GM23338 (cell line): ENCODE results near the gene TCF7L2. TPM values are rescaled to one million over a fixed set of nuclear protein-coding genes. Genes with fewer than 3 reads are reported as not detected.

Source experiments
- ATAC-seq: fragments of 200-7000 bp; cut with Tn5 transposase; 3 replicates; pipeline ENCODE4 v1.9.1; 2020
- DNase-seq: peaks from one replicate; pipeline ENCODE4 v3.0.0-alpha.2; 2015; ENCODE audit warnings: low spot score
- H2AFZ ChIP-seq: fragments of 200-600 bp; sonication (generic); 2 replicates; pipeline ENCODE4 v1.8.0; 2016; ENCODE audit warnings: antibody characterized with exemption, mild to moderate bottlenecking, moderate library complexity
- H3F3A ChIP-seq: fragments of 200-600 bp; sonication (generic); replicated peaks from 2 replicates; pipeline ENCODE4 v1.8.0; 2017; ENCODE audit warnings: antibody characterized with exemption, mixed run types, low read depth
- H3K27ac ChIP-seq: fragments of 200-600 bp; sonication (generic); 2 replicates; pipeline ENCODE4 v1.6.1; 2016; ENCODE audit warnings: low read depth
- H3K27me3 ChIP-seq: fragments of 200-600 bp; sonication (generic); 2 replicates; pipeline ENCODE4 v1.8.0; 2016; ENCODE audit warnings: mild to moderate bottlenecking, mixed run types, moderate library complexity; ENCODE audit not compliant: insufficient read depth
- H3K36me3 ChIP-seq: fragments of 200-600 bp; sonication (generic); 2 replicates; pipeline ENCODE4 v1.8.0; 2016; ENCODE audit warnings: mild to moderate bottlenecking; ENCODE audit not compliant: insufficient read depth
- H3K4me1 ChIP-seq: fragments of 200-600 bp; sonication (generic); 2 replicates; pipeline ENCODE4 v1.8.0; 2016; ENCODE audit warnings: mild to moderate bottlenecking, moderate library complexity; ENCODE audit not compliant: insufficient read depth
- H3K4me2 ChIP-seq: fragments of 200-600 bp; sonication (generic); 2 replicates; pipeline ENCODE4 v1.7.1; 2017; ENCODE audit warnings: mixed run types
- H3K4me3 ChIP-seq: fragments of 200-600 bp; sonication (generic); 2 replicates; pipeline ENCODE4 v1.6.1; 2016; ENCODE audit warnings: mixed run types
- H3K79me2 ChIP-seq: fragments of 200-600 bp; sonication (generic); replicated peaks from 2 replicates; pipeline ENCODE4 v1.8.0; 2017; ENCODE audit warnings: mild to moderate bottlenecking; ENCODE audit not compliant: insufficient read depth
- H3K9me2 ChIP-seq: fragments of 200-600 bp; sonication (generic); 2 replicates; pipeline ENCODE4 v1.8.0; 2017; ENCODE audit not compliant: insufficient read depth
- H4K20me1 ChIP-seq: fragments of 200-600 bp; sonication (generic); replicated peaks from 2 replicates; pipeline ENCODE4 v1.8.0; 2017; ENCODE audit warnings: mild to moderate bottlenecking; ENCODE audit not compliant: insufficient read depth
- H3K27ac Mint-ChIP-seq: 2 replicates; pipeline ENCODE4 v1.8.0; 2020; ENCODE audit warnings: inconsistent platforms, mild to moderate bottlenecking, moderate library complexity, mixed read lengths
- H3K27me3 Mint-ChIP-seq: 3 replicates; pipeline ENCODE4 v1.8.0; 2022; ENCODE audit warnings: low read depth, mild to moderate bottlenecking, moderate library complexity, mixed read lengths, inconsistent platforms; ENCODE audit not compliant: insufficient read depth, poor library complexity
- H3K36me3 Mint-ChIP-seq: 3 replicates; pipeline ENCODE4 v1.8.0; 2021; ENCODE audit warnings: low read depth, mild to moderate bottlenecking, inconsistent platforms, moderate library complexity, mixed read lengths
- H3K4me1 Mint-ChIP-seq: 3 replicates; pipeline ENCODE4 v1.8.0; 2020; ENCODE audit warnings: mild to moderate bottlenecking, inconsistent platforms, mixed read lengths
- H3K4me3 Mint-ChIP-seq: 3 replicates; pipeline ENCODE4 v1.8.0; 2021; ENCODE audit warnings: moderate library complexity, mild to moderate bottlenecking, inconsistent platforms, mixed read lengths
- H3K9me3 Mint-ChIP-seq: 3 replicates; pipeline ENCODE4 v1.8.0; 2020; ENCODE audit warnings: moderate library complexity, mild to moderate bottlenecking, inconsistent platforms, mixed read lengths
- CREB1 ChIP-seq: fragments of 250-450 bp; sonication (Bioruptor Pico); IDR thresholded peaks from 2 replicates; pipeline ENCODE4 v1.5.0; 2020; ENCODE audit warnings: low read depth, mild to moderate bottlenecking, moderate library complexity
- EZH2 ChIP-seq: fragments of 200-600 bp; sonication (generic); IDR thresholded peaks from one replicate; pipeline ENCODE4 v1.8.0; 2017; ENCODE audit warnings: antibody characterized with exemption, mild to moderate bottlenecking, low read depth; ENCODE audit not compliant: unreplicated experiment
- EZH2phosphoT487 ChIP-seq: fragments of 200-600 bp; sonication (generic); IDR thresholded peaks from one replicate; pipeline ENCODE4 v1.8.1; 2018; ENCODE audit warnings: antibody characterized with exemption; ENCODE audit not compliant: unreplicated experiment
- NANOG ChIP-seq: IDR thresholded peaks from 2 replicates; pipeline ENCODE4 v1.6.1; 2016; ENCODE audit warnings: antibody characterized with exemption, borderline replicate concordance
- POLR2AphosphoS5 ChIP-seq: IDR thresholded peaks from 2 replicates; pipeline ENCODE4 v1.6.1; 2016; ENCODE audit warnings: antibody characterized with exemption, low read depth
- STAT1 ChIP-seq: IDR thresholded peaks from one replicate; pipeline ENCODE4 v1.6.1; 2016; ENCODE audit warnings: antibody characterized with exemption; ENCODE audit not compliant: unreplicated experiment
- ZNF114 ChIP-seq: fragments of 250-450 bp; sonication (Bioruptor Pico); IDR thresholded peaks from 2 replicates; pipeline ENCODE4 v1.5.0; 2020; ENCODE audit warnings: mild to moderate bottlenecking, moderate library complexity
- ZNF331 ChIP-seq: fragments of 250-450 bp; sonication (Bioruptor Pico); IDR thresholded peaks from 2 replicates; pipeline ENCODE4 v1.5.0; 2020; ENCODE audit warnings: low read depth, mild to moderate bottlenecking, moderate library complexity
- polyA plus RNA-seq: library from polyadenylated mRNA; unstranded; fragments of >200 nt; fragmentation: Nextera tagmentation; extraction: Ambion mirVana; gene quantifications from 2 replicates; pipeline ENCODE4 v1.2.1, GENCODE V29; 2016
- total RNA-seq: library from RNA; depleted of rRNA; stranded (reverse); fragments of >200 nt; shearing (Covaris generic); gene quantifications from 2 replicates; pipeline ENCODE4 v1.2.3, GENCODE V29; 2014
- TF ChIP-seq, protein P1 (sequence below), 2 experiments: fragments of 200-600 bp in 1 of 2; sonication (generic) in 1 of 2; conservative IDR thresholded peaks; 2 replicates each; pipeline versions ENCODE4 v1.5.1 to v1.6.1; 2016 to 2017; ENCODE audit warnings: antibody characterized with exemption in 2 of 2, low read depth in 2 of 2, mild to moderate bottlenecking in 2 of 2, moderate library complexity in 1 of 2
- TF ChIP-seq, protein P2 (sequence below): IDR thresholded peaks from 2 replicates; pipeline ENCODE4 v1.6.1; 2016; ENCODE audit warnings: antibody characterized with exemption

Gene TCF7L2
- total and polyA plus RNA-seq, 2 experiments from 2014 or later, result 32.2 to 80.8 TPM

DNA sequence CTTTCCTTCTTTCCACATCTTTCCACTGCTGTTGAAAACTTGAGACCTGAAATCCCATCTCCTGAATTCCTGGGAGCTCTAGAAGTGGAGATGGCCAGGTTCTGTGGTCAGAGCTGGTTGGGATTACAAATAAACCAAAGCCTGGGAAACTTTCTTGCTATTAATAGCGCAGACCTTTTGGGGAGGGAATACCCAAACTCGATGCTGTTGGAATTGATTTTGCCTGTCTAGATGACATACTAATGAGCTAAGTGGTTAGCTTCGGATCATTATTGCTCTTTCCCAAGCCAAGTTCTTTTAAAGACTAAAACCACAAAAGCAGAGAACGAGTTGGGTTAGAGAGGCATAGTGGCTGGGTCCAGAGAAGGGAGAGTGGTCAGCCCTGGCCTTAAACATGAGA is 76.6 kb downstream of the TCF7L2 start:
- no peaks in the 10 kb centered on the region for H3K9me2 ChIP-seq
- Mint-ChIP-seq H3K4me3 (no peak overlapping the region), H3K4me1 (peaks cover 63% of the 10 kb centered on the region), H3K27ac (no peak overlapping the region), H3K9me3 (no peaks in the 10 kb centered on the region), H3K36me3 (peaks cover 28% of the 10 kb centered on the region; the same call in 2 of the 3 replicates), H3K27me3 (peaks cover 33% of the 10 kb centered on the region)
- H2AFZ ChIP-seq, result no peak overlapping the region
- no peak for DNase-seq
- no peak overlapping the region for H3K4me3 ChIP-seq
- no peaks in the 10 kb centered on the region for H3K36me3 ChIP-seq
- H3K79me2 ChIP-seq, result peaks cover 100% of the 10 kb centered on the region
- H3K4me2 ChIP-seq, result peak overlapping the region; percentile 58; the same call in 1 of the 2 replicates
- no peaks in the 10 kb centered on the region for H3K27me3 ChIP-seq
- H3F3A ChIP-seq, result 0 out of 2 replicates have a peak, but pooled peaks cover 2% of the 10 kb centered on the region
- peaks cover 45% of the 10 kb centered on the region for H3K4me1 ChIP-seq
- no peak overlapping the region; the same call in 1 of the 2 replicates for H3K27ac ChIP-seq
- no peak for ATAC-seq
- TF ChIP-seq EZH2, result no peak
- TF ChIP-seq ZNF331 (CRISPR knock-in tag), result no peak
- TF ChIP-seq POLR2AphosphoS5, result no peak
- TF ChIP-seq EZH2phosphoT487, result no peak
- no peak for TF ChIP-seq STAT1
- no peak for TF ChIP-seq ZNF114
- TF ChIP-seq NANOG, result no peak
- no peak for TF ChIP-seq CREB1 (CRISPR knock-in tag)
- peaks cover 95% of the 10 kb centered on the region for H4K20me1 ChIP-seq

DNA sequence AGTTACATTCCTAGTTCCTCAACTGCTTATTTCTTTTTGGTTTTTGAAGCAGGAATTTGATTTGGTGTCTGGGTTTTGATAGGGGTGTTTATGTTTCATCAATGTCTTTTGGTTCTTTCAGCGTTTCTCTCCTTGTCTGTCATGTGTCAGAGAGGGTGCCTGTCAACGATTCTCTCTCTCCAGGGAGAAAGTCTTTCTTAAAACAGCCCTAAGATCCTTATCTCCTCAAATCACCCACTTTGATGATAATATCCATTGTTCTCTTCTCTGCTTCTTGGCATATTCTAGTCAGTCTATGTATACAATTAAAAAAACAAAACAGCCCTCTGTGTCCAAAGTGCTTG is 77.2 kb downstream of the TCF7L2 start:
- peak overlapping the region; percentile 70 for H3K27ac ChIP-seq
- peaks cover 30% of the 10 kb centered on the region; the same call in 2 of the 3 replicates for H3K36me3 Mint-ChIP-seq
- H3K4me3 Mint-ChIP-seq, result no peak overlapping the region
- DNase-seq (no peak), ATAC-seq (no peak)
- peak overlapping the region; percentile 58 for H3K4me2 ChIP-seq
- peaks cover 47% of the 10 kb centered on the region for H3K4me1 ChIP-seq
- no peaks in the 10 kb centered on the region for H3K9me3 Mint-ChIP-seq
- peaks cover 30% of the 10 kb centered on the region for H3K27me3 Mint-ChIP-seq
- peaks cover 95% of the 10 kb centered on the region for H4K20me1 ChIP-seq
- no peaks in the 10 kb centered on the region for H3K27me3 ChIP-seq
- H3K9me2 ChIP-seq, result no peaks in the 10 kb centered on the region
- H3F3A ChIP-seq, result no peaks in the 10 kb centered on the region
- no peaks in the 10 kb centered on the region for H3K36me3 ChIP-seq
- TF ChIP-seq CREB1 (CRISPR knock-in tag) (no peak), POLR2AphosphoS5 (no peak), EZH2phosphoT487 (no peak), EZH2 (no peak), ZNF114 (no peak)
- peaks cover 100% of the 10 kb centered on the region for H3K79me2 ChIP-seq
- H2AFZ ChIP-seq, result no peak overlapping the region
- peaks cover 62% of the 10 kb centered on the region for H3K4me1 Mint-ChIP-seq
- no peak overlapping the region for H3K4me3 ChIP-seq
- H3K27ac Mint-ChIP-seq, result no peak overlapping the region

DNA sequence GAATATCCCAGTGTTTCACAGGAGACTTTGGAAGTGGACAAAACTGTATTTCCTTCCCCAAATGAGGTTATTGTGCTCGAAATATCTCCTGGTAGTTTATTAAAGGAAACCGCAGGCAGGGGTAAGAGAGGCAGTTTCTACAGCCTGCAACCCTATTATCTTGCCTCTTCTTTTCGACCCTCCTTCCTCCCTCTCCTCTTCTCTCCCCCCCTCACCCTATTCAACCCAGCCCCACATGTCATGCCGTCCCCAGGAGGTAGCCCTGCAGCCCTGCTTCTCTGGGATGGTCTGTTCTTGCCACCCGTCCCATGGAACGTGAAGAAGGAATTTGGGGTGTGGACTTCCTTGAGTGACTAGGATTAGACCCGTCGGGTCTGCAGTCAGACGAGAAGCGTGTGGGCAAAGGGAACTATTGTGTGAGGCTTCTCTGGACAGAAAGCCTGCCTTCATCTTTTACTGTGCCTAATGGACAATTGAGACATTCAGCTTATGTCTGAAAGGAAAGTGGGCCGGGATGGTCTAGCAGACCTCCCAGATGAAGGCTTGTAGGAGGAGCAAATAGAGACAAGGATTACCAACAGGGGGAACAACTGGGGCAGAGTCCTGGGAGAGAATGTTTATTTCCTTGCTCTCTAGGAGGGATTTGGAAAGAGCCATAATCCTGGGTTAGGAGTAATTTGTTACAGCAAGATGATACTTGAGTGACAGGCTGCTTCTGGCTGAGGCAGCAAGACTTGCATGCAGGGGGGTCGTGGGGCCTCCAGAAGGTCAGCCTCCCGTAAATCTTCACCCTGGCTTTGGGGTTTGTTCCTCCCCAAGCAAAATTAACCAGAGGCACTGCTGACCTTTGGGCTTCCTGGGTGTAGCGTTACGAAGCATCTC is 77.8 kb downstream of the TCF7L2 start:
- no peak overlapping the region; the same call in 2 of the 3 replicates for H3K4me3 Mint-ChIP-seq
- DNase-seq (peak; percentile 35), ATAC-seq (peak; percentile 53)
- H3K9me3 Mint-ChIP-seq, result no peaks in the 10 kb centered on the region
- no peak overlapping the region for H2AFZ ChIP-seq
- H3K27me3 Mint-ChIP-seq, result peaks cover 29% of the 10 kb centered on the region
- H3K36me3 Mint-ChIP-seq, result peaks cover 32% of the 10 kb centered on the region; the same call in 2 of the 3 replicates
- peaks cover 100% of the 10 kb centered on the region for H3K79me2 ChIP-seq
- H3K9me2 ChIP-seq, result no peaks in the 10 kb centered on the region
- no peaks in the 10 kb centered on the region for H3K27me3 ChIP-seq
- H3K4me2 ChIP-seq, result peak overlapping the region; percentile 58
- H3F3A ChIP-seq, result no peaks in the 10 kb centered on the region
- H4K20me1 ChIP-seq, result peaks cover 95% of the 10 kb centered on the region
- H3K4me1 ChIP-seq, result peaks cover 41% of the 10 kb centered on the region
- TF ChIP-seq EZH2phosphoT487, result no peak
- no peak for TF ChIP-seq EZH2
- TF ChIP-seq CREB1 (CRISPR knock-in tag), result no peak
- TF ChIP-seq, protein P1, sequence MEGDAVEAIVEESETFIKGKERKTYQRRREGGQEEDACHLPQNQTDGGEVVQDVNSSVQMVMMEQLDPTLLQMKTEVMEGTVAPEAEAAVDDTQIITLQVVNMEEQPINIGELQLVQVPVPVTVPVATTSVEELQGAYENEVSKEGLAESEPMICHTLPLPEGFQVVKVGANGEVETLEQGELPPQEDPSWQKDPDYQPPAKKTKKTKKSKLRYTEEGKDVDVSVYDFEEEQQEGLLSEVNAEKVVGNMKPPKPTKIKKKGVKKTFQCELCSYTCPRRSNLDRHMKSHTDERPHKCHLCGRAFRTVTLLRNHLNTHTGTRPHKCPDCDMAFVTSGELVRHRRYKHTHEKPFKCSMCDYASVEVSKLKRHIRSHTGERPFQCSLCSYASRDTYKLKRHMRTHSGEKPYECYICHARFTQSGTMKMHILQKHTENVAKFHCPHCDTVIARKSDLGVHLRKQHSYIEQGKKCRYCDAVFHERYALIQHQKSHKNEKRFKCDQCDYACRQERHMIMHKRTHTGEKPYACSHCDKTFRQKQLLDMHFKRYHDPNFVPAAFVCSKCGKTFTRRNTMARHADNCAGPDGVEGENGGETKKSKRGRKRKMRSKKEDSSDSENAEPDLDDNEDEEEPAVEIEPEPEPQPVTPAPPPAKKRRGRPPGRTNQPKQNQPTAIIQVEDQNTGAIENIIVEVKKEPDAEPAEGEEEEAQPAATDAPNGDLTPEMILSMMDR (conservative IDR thresholded peaks at IDR 0.05; ENCODE audit: low read depth in 2 of 2), result no peak
- no peak for TF ChIP-seq STAT1
- TF ChIP-seq ZNF114, result no peak
- peak; percentile 36; the same call in 1 of the 2 replicates for TF ChIP-seq POLR2AphosphoS5
- TF ChIP-seq, protein P2, sequence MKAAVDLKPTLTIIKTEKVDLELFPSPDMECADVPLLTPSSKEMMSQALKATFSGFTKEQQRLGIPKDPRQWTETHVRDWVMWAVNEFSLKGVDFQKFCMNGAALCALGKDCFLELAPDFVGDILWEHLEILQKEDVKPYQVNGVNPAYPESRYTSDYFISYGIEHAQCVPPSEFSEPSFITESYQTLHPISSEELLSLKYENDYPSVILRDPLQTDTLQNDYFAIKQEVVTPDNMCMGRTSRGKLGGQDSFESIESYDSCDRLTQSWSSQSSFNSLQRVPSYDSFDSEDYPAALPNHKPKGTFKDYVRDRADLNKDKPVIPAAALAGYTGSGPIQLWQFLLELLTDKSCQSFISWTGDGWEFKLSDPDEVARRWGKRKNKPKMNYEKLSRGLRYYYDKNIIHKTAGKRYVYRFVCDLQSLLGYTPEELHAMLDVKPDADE, result no peak
- TF ChIP-seq ZNF331 (CRISPR knock-in tag), result no peak
- H3K4me3 ChIP-seq, result no peak overlapping the region
- peaks cover 61% of the 10 kb centered on the region for H3K4me1 Mint-ChIP-seq
- H3K27ac ChIP-seq, result peak overlapping the region; percentile 70
- H3K36me3 ChIP-seq, result no peaks in the 10 kb centered on the region
- H3K27ac Mint-ChIP-seq, result peak overlapping the region; percentile 68
